Measurements from ENCODE around the gene PTPN7.

DNA sequence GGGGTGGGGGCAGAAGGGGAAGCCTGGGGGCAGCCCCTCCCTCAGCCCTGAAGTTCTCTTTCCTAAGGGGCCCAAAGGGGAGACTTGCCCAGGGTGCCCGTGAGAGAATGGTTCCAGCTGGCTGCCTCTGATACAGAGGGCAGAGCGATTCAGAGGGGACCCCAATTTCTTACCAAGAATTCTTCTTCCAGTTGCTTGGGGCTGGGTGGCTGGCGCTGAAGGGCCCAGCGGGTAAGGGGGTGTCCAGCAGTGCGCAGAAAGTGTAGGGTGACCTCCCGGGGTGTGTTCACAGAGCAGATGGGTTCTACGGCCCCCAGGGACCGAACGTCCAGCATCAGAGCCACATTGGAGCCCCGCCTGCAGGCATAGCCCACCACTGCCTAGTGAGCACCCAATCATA, 2.5 kb downstream of the PTPN7 start:
- TF ChIP-seq POLR2A (IDR thresholded peaks at IDR 0.05; ENCODE audit: low read depth, low read length) = no peak
- no peak for TF ChIP-seq POLR2AphosphoS5 (IDR thresholded peaks at IDR 0.05; ENCODE audit: low read depth, low read length)
- no peak for TF ChIP-seq TAF1 (IDR thresholded peaks at IDR 0.05; ENCODE audit: borderline replicate concordance, low read depth, low read length)

Data from GM12892 (cell line).